GM21529 (cell line): ENCODE results near the gene GATM.

ENCODE experiments used
- ATAC-seq: cut with Tn5 transposase; IDR thresholded peaks from one replicate; pipeline ENCODE4 v1.9.1; 2021; ENCODE audit not compliant: unreplicated experiment

Gene GATM

DNA sequence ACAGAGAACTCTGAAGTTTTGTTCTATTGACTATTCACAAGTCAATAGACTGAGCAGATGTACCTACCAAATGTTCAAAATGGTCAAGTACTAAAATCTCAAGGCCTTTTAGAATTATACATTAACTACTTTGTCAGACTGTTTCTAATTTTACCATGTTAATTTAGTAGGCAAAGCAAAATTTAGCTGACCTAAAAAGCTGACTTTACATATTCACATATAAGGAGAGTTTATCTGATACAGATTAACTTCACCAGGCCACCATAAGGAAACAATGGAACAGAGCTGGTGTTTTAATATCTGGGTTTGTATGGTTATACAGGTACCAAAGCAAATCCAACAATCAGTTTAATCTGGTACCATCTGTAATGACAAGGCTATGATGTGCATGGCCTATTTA is 15.9 kb downstream of the GATM start:
- no peak for ATAC-seq

DNA sequence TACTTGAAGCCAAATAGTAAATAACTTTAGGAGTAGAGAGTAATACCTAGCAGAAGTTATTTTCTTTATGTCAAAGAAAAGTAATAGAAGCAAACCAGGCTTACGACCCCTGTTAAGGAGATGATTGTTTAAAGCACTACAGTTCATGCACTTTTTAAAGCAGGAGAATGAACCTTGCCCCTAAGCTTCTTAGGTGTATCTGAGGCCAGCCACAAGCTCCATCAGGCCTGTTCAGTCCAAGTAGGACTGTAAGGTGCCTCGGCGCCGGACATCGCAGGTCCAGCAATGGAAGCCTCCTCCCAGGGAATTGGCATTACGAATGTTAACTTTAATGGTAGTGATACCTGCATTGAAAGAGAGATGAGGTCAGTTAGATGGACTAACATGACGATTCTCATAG is 16.5 kb downstream of the GATM start:
- no peak for ATAC-seq

DNA sequence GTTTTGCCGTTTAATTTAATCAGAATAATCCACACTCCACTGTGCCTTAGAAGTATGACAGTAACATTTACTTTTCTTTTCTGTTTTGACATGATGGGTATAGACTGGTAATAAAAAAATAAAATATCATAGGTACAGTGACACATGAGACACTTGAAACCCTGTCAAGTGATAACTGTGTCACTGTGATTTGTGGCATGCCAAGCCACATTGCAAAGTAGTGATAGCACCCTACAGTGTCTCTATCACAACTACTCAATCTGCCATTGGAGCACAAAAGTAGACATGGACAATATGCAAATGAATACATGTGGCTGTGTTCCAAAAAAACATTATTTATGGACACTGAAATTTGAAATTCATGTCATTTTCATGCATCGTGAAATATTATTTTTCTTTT is 22.5 kb downstream of the GATM start:
- no peak for ATAC-seq

DNA sequence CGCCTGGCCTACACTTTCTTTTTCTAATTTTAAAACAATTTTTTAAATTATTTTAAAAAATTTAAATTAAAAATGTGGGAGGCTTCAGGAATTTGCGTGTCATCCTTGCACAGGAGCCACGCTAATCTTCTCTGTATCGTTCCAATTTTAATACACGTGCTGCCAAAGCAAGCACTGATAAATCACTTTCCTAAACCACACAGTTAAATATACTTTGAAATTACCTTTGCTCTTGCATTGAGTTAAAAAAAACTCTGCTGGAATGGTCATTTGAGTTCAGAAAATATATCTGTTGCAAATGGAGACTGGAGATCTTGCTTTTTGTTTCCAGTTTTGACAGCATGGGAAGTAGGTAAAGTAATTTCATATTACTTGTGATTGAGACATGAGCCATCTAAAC is 23.6 kb downstream of the GATM start:
- ATAC-seq = no peak

DNA sequence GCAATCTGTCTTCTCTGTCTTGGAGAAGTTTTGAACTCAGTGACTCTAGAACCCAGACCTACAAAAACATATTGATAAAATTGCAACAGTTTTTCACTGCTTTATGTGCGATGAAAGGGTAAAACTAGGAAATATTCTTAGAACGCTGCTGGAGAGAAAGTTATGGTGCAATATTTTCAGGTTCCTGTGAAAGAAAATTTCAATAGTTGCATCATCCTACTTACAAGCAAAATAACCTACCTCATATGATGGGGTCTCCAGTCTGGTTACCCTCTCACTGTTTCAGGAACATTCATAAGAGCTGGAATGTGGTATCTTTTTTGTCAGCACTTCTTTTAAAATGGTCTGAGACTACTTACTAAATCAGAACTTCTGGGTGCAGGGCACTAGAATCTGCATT is 27.1 kb downstream of the GATM start:
- no peak for ATAC-seq

DNA sequence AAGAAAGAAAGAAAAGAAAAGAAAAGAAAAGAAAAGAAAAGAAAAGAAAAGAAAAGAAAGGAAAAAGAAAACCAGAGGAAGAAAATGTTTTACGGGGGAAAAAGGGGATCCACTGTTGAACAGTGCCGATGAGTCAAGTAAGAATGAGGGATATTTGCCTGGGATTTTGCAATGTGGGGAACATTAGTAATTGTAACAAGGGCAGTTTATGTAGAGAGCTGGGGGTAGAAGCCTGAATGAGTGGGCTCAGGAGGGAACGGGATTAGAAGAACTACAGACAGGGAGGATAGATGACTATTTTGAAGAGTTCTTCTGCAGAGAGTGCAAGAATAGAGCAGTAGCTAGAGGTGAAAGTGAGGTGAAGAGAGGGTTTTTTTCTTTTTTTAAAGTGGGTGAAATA is 28.7 kb downstream of the GATM start:
- no peak for ATAC-seq

DNA sequence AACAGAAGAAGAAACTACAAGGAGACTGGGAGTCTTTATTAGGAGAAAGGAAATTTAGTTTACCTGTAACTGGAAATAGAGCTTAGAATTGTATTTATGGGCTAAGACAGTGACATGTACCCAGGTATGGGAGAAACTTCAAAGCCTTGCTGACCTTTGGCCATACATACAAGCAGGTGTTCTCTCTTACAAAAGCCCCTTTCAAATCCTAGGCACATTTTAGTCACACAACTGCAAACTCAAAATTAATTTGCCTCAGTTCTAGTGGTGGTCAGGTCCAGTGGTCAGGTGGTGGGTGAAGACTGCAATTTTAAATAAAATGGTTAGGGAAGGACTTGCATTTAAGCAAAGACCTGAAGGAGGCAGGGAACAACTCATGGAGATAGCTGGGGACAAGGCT is 30.4 kb downstream of the GATM start:
- no peak for ATAC-seq

DNA sequence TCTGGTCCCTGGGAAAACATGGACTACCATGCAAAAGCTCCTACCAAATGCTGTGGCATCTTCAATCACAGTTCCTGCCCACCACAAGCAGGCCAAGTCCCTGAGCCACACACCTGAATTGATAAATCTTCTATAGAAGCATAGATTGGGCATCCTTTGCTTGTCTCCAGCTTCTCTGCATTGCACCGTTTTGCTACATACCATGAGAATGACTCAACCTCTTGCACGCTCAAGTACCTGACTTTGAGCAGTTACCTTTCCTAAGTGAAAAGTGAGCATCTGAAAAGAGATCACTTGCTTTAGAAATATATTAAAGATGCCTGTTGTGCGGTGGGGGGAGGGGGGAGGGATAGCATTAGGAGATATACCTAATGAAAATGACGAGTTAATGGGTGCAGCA is 31.3 kb downstream of the GATM start:
- no peak for ATAC-seq

DNA sequence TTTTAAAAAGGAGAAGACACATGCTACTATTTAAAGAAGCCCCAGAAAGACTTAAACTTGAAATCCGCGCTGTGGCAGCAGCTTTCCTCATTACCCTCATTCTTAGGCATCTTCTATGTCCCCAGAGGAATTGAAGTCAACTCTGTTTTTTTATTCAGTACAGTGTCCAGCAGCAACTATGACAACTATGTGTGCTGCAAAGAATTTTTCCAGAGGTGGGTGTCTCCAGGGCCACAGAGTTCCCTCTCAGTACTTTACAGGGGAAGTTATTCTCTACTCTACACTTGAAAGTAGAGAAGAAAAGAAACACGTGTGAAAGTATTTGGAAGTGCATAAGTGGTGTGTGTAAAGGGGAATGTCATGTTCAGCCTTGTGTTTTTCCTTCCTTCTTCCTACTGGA is 32.0 kb downstream of the GATM start:
- no peak for ATAC-seq

DNA sequence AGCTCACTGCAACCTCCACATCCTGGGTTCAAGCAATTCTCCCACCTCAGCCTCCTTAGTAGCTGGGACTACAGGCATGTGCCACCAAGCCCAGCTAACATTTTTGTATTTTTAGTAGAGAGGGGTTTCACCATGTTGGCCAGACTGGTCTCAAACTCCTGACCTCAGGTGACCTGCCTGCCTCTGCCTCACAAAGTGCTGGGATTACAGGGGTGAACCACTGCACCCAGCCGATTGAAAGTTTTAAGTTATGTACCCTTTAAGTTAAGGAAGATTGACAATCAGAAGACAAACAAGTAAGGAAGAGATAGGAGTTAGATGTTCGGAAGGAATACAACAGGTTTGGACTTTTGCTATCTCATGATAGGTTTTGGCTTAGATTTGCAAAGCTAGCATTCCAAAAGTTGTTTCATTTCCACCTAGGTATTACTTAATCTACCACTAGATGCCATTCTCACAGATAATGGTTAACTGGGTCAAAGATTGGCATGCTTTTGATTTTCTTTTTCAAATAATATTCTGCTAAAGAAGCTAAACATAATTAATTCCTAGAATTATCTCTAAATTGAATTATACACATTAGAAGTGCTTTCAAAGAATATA is 35.0 kb downstream of the GATM start:
- no peak for ATAC-seq

DNA sequence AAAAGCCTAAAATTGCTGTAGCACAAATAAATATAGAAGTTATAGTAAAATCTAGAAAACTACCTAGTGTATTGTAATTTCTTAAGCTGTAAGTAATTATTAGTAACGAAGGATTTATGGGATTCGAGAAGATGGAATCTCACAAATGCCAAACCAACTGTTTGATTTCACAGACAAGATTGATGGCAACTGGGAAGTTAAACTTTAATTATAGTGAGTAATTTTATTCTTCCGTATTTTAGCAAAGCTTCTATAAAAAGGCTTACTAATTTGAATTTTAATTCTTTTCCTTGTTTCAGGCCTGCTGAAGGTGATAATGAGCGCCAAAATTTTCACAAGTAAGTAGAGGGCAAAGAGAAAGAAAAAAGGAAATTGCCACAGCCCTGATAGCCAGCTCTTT is 36.6 kb downstream of the GATM start:
- ATAC-seq = no peak

DNA sequence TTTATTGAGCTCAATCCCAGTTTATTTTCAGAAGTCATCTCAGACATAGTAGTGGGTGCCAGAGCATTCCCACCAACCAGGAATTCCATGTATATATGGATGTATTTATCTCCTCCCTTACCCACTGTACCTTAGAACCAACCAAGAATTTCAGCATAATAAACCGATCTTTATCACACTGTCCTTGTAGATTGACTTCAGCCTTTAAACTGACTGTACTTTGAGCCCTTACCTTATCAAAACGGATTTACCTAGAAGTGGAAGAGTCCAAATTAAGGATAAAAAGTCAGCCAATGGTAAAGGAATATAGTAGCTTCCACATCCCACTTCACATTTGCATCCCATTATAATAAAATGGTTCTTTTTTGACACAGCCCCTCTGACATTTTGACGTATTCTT is 37.9 kb downstream of the GATM start:
- ATAC-seq = no peak

DNA sequence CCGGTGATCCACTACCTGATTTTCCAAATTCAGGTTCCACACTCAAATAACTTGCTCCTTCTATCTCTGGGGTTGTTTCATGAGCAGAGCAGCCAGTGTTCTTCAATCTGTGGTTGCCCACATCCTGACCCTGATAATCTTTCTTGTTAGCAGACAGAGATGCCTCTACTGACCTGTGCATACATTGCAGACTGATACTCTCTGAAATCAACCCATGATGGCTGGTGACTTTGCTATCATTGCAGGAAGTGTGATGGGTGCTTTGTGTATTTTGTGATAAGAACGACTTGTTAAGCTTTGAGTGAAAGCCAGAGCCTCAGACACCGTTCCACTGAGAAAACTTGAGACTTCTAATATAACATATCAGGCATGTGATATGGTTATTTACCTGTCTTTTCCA is 39.9 kb downstream of the GATM start:
- no peak for ATAC-seq

DNA sequence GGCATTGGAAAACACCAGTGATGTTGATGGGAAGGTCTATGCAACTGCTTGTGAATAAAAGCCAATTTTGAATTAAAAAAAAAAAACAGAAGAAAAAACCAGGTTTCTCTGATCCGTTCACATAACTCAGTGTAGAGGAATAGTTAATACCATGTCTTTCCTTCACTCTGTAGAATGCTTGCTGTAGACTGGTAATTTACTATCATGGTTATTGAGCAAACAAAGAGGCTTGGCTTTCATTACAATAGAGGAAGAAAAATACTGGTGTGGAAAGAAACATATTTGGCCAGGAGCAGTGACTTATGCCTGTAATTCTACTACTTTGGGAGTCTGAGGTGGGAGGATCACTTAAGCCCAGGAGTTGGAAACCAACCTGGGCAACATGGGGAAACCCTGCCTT is 41.1 kb downstream of the GATM start:
- ATAC-seq = no peak

DNA sequence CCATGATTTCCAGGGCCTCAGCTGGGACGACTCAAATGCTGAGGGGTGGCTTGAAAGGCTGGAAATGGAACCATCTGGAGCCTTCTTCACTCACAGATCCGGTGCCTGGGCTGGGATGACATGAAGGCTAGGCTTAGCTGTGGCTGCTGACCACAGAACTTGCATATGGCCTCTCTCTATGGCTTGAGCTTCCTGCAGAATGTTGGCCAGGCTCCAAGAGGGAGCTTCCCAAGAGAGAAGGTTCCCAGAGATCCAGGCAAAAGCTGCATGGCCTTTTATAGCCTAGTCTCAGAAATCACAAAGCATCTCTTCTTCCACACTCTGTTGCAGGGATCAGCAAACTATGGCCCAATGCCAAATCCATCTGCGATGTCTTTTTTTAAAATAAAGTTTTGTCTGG is 44.8 kb downstream of the GATM start:
- no peak for ATAC-seq

DNA sequence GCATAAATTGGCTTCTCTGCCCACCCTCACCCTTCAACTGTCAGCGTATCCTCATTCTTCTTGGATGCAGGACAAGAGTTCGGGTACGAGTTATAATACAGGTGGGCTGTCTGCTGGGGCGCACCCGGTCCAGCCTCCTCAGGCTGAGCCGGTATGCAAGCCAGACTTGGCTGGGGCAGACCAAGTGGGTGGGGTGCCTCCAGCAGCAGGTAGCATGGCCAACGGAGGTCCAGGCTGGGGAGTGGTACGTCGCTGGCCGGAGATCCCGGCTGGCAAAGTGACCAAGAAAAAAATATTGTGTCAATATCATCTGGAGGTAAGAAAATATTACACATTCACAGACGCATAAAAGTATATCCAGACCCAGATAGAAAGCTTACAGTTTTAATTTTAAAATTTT is 45.6 kb downstream of the GATM start:
- no peak for ATAC-seq

DNA sequence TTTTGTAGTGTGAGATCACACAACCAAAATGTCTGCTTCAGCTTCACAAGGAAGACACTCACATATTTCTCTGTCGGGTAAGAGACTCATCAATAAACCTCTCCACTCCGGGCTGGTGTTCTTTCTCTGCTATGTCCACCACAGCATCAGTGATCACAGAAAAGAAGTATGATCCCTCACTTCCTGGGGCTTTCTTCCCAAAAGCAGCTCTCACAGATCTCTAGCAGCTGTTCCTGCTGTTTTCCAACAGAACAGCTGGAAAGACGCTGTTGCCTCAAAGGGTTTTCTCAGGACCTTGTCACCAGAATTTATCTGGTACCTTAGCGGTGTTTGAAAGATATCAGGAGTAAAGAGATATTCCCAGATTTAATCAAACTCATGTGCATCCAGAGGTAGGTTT is 46.4 kb downstream of the GATM start:
- ATAC-seq = no peak

DNA sequence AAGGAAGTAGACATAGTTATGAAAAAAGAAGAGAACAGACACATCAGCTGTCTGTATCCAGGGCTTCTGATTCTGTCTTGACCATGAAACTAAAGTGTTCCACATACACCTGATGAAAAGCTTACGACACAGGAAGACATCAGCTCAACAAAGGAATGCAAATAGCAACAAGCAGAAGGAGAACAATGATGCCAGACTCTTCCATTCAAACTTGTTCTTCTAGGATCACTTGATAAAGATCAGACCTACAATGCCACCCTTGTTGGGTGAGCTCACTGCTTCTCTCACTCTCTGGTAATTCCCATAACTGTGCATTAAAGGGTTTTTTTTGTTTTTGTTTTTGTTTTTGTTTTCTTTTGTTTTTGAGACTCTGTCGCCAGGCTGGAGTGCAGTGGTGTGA is 49.7 kb downstream of the GATM start:
- ATAC-seq = no peak

DNA sequence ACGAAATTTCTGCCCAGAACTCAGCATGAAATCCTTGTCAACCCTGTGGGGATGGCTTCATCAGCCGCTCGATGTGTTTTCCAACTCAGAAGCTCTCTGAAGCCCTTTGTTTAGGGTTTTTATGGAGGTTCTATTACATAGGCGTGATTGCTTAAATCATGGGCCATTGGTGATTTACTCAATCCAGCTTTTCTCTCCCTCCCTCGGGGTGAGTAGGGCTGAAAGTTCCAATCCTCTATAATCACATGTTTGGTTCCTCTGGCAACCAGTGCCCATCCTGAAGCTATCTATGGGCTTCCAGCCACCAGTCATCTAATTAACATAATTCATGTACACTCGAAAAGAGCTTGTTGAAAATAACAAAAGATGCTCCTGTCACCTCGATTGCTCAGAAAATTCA is 51.6 kb downstream of the GATM start:
- ATAC-seq = no peak

DNA sequence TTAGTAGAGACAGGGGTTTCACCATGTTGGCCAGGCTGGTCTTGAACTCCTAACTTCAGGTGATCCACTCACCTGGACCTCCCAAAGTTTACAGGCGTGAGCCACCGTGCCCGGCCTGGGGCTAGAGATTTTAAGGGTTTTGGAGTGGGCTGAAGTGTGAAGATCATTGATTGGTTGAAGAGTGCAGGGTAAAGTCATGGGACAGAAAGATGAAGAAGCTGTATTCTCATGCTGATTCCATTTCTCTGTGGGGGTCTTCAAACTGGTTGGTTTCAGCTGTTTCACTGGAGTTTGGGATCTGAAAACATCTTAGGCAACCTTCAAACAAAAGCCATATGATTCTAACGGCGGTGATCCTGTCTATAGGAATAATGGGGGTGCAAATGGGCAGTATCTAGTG is 52.1 kb downstream of the GATM start:
- ATAC-seq = no peak

DNA sequence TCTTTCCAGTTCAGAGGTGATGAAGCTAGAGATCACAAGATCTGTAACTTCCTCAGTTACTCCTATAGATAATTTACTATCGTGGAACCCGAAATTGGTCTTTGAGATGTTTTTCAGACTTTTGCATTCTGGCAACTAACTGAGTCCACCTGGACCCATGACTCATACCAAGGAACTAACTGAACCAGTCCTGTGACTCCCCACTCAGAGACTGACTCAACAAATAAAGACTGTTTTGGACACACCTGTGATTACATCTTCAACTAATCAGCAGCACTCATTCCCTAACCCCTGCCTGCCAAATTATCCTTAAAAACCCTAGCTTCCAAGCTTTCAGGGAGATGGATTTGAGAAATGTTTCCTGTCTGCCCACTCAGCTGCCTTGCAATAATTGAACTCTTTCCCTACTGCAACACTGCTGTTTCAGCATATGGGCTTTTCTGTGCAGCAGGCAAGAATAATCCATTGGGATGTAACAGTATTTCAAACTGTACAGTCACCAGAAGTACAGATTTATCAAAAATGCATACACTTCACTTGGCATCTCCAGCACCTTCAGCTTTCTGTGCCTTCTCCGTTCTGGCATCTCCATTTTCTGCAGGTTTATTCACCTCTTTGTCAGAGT is 57.7 kb downstream of the GATM start:
- no peak for ATAC-seq

DNA sequence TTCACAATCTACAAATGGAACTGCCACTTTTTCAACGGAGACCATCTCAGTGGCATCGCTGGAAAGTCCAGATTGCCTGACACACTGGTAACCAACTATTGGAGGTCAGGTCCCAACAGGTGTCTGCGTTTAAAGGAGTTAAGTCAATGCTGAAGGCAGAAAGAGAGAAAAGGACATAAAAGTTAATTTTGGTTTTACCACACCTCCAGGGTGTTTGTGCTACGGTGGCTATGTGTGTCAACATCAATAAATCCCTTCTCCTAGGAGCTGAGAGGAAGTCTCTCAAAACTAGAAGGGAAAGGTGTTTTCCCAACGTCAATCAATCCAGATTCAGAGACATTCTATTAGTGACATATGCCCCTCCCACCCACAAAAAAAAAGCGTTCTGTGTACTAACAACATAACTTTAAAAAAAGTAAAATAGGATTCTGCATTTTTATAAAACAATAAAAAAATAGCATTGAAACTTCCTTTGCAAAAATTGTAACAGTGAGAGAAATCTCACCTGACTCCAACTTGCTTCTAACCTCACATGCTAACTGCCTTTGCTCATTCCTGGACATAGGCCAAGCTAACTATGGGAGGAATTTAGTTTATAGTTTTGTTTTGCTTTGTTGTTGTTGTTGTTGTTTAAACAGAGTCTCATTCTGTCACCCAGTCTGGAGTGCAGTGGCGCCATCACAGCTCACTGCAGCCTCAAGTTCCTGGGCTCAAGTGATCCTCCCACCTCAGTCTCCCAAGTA is 58.7 kb downstream of the GATM start:
- no peak for ATAC-seq

DNA sequence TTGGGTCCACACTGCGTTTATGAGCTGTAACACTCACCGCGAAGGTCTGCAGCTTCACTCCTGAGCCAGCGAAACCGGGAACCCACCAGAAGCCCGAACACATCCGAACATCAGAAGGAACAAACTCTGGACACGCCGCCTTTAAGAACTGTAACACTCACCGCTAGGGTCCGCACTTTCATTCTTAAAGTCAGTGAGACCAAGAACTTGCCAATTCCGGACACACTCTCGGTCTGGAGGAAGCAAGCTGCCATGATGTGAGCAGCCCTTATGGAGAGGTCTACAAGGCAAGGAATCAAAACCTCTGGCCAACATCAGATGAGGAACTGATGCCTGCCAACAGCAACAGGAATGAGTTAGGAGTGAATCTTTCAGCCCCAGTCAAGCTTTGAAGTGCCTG is 63.4 kb downstream of the GATM start:
- no peak for ATAC-seq
